NCI-H2029 (cell line): ENCODE data around the gene MAN2A2.
A peak's percentile ranks its signal among the peaks of the same experiment; 100 is the strongest.
"Not testable (repeated sequence)": the region's sequence is repeated elsewhere in the genome, so short reads cannot be mapped to it uniquely, and the experiment has no call there.

Experiments used
- DNase-seq: peaks from one replicate; lab custom pipeline; 2025; lab: John Stamatoyannopoulos, UW

Gene MAN2A2

DNA sequence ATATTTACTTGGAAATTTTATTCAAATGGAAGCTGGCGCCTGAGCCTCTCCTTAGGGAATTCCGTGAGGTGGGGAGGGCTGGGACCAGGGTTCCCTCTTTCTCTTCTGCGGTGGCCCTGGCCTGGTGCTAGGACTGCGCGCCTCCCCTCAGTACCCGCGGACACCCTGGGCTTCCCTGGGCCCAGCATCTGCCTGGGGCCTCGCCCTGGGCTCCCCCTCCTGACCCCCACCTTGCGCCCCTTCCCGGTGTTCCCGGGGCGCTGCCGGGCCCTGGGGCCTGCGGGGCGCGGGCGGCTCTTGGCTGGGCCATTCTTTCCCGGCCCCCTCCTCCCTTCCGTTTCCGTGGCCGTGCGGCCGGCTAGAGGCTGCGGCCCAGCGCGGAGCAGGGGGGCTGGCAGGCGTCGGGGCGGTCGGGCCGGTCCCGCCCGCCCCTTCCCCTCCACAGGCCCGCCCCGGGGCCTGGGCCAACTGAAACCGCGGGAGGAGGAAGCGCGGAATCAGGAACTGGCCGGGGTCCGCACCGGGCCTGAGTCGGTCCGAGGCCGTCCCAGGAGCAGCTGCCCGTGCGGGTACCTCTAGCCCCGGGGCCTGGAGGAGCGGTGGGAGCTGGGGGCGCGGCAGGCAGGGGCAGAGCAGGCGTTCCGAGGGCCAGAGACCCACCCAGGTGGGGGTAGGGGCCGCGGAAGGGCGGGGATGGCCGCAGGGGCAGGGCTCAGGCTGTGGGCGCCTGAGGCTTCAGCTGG lies 19.0 kb upstream of the MAN2A2 start, which contains the start of gene FES:
Gene FES, plus strand, starts transcription at position 529 of the 743 bp plus-strand sequence. CDS start 542 bp downstream, outside the sequence.
- DNase-seq, result no peak

DNA sequence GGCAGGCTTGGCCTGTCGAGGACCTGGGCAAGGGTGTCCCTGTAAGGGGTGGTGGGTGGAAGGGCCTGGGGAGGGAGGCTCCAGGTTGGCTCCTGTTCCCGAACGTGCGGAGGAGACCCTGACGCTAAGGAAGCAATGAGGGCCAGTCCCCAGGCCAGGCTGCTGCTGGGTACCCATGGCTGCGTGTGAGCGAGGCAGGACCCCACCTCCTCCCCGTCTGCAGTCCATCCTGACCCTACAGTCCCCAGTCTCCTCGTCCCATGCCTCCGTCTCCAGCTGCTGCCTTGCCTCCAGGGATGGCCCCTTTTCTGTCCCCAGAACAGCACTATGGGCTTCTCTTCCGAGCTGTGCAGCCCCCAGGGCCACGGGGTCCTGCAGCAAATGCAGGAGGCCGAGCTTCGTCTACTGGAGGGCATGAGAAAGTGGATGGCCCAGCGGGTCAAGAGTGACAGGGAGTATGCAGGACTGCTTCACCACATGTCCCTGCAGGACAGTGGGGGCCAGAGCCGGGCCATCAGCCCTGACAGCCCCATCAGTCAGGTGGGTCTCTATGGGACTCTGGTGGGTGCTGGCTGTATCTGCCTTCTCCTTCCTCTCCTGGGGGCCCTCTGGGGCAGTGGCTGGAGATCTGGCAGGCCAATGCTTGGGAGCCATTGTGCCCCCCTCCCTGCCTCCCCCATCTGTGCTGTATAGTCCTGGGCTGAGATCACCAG lies 18.2 kb upstream of the MAN2A2 start:
- DNase-seq, result no peak

DNA sequence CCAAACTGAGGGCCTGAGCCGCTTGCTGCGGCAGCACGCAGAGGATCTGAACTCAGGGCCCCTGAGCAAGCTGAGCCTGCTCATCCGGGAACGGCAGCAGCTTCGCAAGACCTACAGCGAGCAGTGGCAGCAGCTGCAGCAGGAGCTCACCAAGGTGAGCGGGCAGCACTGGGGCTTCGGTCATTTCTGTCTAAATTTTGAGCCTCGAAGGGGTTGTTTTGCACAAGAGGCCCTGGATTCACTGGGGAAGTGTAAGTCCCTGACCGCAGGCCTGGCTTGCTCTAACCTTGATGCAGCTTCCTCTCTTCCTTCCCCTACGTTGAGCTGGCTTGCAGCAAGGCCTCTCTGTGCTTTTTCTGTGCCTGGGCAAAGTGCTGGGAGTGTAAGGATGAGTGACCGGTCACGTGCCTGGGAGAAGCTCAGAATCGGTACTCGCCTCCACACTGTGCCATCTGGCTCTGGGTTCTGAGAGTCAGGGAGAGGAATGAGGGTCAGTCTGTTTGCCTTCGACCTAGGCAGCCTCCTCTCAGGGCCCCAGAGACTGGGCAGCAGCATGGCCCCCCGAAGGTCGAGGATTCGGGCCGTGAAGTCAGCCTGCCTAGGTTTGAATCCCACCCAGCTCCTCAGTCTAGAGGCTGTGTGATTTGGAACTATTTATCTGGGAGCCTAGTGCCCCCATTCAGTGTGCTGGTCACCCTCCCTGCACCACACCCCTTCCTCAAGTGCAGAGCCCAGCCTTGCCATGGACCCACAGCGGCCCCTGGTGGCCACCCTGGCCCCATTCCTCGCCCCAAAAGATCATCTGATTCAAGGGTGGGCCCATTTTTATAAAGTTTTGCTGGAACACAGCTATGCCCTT lies 17.4 kb upstream of the MAN2A2 start:
- no peak for DNase-seq

DNA sequence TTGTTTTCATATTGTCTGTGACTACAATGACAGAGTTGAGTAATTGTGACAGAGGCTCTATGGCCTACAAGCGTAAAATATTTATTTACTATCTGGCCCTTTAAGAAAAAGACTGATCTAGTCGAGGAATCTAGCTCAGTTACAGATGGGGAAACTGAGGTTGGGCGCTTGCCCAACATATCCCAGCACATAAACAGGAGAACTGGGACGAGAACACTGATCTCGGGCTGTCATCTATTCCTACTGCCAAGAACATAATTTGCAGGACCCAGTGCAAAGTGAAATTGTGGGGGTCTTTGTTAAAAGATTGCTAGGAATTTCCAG lies 16.8 kb upstream of the MAN2A2 start:
- DNase-seq, result no peak

DNA sequence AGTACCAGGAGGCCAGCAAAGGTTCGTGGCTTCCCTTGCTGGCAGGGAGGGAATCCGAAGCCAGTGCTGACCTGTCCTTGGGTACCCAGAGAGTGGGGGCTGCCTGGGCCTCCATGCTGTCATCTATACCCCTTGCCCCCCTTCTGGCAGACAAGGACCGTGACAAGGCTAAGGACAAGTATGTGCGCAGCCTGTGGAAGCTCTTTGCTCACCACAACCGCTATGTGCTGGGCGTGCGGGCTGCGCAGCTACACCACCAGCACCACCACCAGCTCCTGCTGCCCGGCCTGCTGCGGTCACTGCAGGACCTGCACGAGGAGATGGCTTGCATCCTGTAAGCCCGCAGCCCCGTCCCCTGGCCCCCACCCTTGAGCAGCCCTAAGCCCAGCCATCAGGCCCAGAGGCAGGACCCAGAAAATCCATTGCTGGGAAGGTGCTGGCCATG lies 16.0 kb upstream of the MAN2A2 start:
- no peak for DNase-seq

DNA sequence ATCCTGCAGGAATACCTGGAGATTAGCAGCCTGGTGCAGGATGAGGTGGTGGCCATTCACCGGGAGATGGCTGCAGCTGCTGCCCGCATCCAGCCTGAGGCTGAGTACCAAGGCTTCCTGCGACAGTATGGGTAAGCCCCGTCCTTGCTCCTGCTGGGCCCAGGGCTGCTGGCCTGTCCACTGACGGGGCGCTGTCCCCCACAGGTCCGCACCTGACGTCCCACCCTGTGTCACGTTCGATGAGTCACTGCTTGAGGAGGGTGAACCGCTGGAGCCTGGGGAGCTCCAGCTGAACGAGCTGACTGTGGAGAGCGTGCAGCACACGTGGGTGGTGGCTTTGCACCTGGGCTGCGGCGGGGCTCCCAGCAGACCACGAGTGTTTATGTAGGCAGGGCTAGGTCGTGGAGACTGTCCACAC lies 13.8 kb upstream of the MAN2A2 start:
- DNase-seq, result no peak

DNA sequence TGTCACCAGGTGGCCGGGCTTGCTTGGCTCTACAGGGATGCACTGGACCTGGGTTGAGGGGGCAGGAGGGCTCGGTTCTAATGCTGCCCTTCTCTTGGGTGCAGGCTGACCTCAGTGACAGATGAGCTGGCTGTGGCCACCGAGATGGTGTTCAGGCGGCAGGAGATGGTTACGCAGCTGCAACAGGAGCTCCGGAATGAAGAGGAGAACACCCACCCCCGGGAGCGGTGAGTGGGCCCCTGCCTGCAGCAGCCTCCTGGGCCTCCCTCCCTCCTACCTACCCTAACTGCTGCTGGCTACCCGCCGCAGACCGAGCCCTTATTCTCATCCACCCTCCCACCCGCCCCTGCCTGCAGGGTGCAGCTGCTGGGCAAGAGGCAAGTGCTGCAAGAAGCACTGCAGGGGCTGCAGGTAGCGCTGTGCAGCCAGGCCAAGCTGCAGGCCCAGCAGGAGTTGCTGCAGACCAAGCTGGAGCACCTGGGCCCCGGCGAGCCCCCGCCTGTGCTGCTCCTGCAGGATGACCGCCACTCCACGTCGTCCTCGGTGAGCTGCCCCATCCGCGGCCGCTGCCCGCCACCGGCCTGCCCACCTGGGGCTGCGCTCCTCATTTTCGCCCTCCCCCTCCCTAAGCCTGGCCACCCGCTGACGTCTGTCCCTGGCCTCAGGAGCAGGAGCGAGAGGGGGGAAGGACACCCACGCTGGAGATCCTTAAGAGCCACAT lies 13.2 kb upstream of the MAN2A2 start:
- no peak for DNase-seq

DNA sequence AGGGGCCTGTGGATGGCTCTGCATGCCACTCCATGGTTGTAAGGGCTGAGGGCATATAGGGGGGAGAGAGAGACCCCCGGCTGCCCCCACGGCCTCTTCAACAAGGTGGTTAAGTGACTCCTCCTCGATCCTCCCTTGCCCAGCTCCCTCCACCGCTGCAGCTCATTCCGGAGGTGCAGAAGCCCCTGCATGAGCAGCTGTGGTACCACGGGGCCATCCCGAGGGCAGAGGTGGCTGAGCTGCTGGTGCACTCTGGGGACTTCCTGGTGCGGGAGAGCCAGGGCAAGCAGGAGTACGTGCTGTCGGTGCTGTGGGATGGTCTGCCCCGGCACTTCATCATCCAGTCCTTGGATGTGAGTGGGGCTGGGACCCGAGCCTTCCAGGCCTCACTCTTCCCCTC lies 12.3 kb upstream of the MAN2A2 start:
- no peak for DNase-seq

DNA sequence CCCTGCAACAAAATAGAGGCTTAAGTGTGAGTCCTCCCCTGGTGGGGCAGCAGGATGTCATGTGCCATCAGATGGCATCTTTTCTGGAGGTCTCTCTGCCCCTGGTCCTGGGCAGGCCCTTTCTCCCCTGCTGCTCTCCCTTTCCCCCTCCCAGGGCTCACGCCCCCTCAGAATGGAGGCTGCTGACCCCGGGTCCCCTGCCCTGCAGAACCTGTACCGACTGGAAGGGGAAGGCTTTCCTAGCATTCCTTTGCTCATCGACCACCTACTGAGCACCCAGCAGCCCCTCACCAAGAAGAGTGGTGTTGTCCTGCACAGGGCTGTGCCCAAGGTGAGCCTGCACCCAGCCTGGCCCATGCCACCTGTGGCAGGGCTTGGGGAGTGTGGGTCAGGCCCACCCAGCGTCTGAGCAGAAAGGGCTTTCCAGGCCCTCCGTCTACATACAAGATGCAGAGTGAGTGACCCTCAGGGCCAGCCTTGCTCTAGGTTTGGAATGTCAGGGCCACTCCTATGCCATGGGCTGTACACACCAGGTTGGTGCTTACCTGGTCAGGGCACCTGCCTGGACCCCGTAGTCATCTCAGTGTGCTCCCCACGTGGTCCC lies 11.7 kb upstream of the MAN2A2 start:
- no peak for DNase-seq

DNA sequence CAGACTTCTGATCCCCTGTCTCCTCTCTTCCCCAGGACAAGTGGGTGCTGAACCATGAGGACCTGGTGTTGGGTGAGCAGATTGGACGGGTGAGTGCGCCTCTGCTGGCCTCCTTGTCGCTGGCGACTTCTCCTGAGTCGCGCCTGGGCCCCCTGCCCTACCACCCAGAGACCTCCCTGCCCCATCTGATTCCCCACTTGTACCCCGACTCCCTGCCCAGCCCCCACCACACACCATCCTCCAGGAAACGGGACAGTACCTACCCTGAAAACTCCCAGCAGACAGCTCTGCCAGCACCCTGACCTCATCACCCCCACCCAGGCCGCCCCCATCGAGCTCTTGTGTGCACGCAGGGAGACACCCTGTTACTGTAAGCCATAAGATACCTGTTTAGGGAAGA lies 11.1 kb upstream of the MAN2A2 start:
- DNase-seq, result no peak

DNA sequence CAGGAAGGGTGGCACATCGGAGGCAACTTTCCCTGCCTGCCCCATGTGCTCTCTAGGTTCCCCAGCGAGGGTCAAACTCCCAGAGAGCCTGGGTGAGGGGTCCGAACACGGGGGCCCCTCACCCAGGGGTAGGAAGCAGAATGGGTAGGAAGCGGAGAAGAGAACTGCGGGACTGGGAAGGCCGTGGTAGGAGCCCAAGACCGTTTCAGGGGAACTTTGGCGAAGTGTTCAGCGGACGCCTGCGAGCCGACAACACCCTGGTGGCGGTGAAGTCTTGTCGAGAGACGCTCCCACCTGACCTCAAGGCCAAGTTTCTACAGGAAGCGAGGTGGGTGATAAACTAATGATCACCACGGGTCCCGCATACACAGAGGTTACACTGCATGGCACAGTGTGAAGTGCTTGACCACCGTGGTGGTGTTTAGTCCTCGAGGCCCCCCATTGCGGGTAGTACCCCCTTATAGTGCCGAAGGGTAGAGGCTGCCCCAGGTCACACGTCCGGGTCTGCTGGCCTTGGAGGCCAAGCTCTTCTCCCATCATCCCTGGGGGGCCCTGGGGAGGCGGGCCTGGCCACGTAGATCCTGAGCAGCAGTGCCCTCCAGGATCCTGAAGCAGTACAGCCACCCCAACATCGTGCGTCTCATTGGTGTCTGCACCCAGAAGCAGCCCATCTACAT lies 10.5 kb upstream of the MAN2A2 start:
- no peak for DNase-seq

DNA sequence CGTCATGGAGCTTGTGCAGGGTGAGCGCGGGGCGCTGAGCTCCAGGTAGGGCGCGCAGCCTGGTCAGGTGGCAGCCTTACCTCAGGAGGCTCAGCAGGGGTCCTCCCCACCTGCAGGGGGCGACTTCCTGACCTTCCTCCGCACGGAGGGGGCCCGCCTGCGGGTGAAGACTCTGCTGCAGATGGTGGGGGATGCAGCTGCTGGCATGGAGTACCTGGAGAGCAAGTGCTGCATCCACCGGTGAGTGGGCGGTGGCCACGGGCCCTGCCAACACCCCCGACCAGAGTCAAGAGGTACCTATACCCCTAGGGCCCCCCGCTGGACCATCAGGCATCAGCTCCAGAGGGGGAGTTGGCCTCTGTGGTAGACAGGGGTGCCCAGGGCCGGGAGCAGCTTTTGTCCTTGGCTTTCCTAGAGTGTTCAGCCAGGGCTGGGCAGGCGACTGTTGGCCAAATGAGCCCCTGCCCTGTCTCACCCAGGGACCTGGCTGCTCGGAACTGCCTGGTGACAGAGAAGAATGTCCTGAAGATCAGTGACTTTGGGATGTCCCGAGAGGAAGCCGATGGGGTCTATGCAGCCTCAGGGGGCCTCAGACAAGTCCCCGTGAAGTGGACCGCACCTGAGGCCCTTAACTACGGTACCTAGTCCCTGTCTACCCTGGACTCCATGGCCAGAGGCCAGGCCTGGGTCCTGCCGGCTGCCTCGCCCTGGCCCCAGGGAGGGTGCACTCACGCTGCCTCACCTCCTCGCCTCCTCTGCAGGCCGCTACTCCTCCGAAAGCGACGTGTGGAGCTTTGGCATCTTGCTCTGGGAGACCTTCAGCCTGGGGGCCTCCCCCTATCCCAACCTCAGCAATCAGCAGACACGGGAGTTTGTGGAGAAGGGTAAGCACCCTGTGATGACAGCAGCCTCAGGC lies 9.7 kb upstream of the MAN2A2 start:
- no peak for DNase-seq

DNA sequence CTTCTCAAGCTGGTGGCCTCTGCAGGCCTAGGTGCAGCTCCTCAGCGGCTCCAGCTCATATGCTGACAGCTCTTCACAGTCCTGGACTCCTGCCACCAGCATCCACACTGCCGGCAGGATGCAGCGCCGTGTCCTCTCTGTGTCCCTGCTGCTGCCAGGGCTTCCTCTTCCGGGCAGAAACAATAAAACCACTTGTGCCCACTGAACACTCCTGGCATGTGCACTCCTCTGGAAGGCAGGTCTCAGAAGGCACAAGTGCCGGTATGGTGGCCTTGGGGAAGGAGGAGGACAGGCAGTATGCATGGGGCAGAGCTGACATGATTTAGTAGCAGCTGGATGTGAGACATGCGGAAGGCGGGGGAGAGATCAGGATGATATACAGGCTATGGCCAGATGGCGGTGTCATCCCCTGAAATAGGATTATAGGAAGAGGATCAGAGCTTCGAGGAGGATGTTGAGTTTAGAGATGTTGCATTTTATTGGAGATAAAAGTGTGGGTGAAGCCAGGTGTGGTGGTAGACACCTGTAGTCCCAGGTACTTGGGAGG lies 7.5 kb upstream of the MAN2A2 start:
- DNase-seq, result peak; percentile 41

DNA sequence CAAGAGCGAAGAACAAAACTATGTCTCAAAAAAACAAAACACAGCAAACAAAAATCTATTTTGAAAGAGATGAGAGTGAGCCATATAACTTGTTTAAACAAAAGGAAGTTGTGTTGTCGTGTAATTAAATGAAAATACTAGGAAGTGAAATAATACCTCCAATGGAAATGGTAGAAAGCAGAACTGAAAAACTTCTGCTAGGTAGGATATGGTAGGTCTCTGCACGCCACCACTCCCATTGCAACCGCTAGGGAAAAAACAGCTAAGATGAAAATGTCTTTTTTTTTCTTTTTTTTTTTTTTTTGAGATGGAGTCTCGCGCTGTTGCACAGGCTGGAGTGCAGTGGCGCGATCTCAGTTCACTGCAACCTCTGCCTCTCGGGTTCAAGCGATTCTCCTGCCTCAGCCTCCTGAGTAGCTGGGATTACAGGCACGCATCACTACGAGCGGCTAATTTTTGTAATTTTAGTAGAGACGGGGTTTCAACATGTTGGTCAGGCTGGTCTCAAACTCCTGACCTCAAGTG lies 5.9 kb upstream of the MAN2A2 start:
- not testable (repeated sequence) for DNase-seq

DNA sequence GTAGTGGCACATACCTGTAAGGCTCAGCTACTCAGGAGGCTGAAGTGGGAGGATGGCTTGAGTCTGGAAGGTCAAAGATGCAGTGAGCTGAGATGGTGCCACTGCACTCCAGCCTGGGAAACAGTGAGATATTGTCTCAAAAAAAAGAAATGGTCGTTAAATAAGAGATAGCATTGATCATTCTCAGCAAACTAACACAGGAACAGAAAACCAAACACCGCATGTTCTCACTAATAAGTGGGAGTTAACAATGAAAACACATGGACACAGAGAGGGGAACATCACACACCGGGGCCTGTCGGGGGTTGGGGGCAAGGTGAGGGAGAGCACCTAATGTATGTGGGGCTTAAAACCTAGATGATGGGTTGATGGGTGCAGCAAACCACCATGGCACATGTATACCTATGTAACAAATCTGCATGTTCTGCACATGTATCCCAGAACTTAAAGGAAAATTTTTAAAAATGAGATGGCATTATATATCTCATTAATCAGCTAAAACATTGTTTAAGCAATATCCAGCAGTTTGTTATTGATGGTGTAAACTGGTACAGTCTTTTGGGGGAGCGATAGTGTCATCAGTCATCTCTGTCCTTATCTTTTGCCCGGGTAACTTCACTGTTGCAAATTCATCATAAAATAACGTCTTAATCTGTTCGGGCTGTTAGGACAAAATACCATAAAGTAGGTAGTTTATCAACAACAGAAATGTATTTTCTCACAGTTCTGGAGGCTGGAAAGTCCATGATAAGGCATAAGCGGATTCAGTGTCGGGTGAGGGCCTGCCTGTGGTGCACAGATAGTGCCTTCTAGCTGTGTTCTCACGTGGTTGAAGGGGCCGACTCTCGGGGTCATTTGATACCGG lies 1.7 kb upstream of the MAN2A2 start:
- DNase-seq, result no peak

DNA sequence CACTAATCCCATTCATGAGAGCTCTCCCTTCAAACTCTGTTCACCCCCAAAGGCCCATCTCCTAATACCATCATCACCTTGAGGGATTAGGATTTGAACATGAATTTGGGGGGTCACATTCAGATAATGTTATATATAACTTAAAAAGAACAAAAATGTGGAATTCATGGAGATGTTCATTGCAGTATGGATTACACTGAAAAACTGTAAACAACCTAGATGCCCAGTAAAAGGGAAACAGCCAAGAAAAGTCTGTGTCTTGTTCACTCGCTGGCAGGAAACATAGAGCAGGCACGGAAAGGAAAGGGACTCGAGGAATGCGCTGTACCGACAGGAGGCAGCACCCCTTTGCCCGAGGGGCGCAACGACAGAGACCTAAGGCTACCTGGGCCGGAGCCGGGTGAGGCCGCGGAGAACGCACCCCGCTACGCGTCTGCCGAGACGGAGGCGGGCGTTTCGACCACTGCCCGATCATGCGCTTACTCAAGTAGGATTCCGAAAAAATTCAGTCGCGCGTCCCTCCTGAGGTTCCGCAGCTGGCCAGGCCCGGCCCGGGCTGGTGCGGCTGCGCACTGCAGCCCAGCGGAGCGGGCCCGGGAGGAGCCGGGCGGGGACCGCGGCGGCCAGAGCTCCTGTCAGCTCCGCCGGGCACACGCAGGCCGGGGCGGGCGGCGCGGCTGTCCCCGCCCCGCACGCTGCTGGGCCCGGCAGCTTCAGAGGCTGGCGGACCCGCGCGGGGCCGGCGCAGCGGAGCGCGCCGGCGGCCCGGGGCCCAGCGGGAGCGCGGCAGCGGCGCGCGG lies 862 bp upstream of the MAN2A2 start:
- DNase-seq, result peak; percentile 21

DNA sequence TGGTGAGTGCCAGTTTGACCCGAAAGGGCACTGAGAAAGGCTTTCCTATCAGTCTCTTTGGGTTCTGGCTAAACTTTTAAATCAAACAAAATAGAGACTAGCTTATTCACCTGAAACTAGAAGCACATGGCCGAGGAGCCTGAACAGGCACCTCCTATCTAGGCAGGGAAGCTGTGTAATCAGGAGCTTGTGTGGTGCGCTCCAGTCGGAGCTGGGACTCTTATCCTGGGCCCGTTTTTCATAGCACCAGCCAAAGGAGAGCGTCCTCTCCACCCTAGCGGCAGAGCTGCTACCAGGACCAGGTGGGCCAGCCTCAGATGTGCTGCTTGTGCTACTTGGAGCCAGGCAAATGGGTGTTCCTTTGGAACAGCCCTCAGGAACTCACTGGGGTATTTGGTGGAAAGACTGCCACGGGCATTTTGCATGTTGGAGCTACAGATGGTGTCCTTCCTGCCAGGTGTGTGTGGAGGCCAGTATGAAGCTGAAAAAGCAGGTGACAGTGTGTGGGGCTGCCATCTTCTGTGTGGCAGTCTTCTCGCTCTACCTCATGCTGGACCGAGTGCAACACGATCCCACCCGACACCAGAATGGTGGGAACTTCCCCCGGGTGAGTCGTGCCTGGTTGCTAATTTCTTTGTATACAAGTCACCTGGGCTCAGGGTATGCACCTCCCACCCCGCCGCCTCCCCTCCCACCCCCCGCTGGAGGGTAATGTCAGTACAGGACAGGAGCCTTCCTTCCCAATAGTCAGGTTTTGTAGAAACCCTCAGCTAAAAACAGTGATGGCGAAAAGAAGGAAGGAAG lies 833 bp downstream of the MAN2A2 start:
- no peak for DNase-seq
